Cardiac fibroblast (primary cell): ENCODE results near the gene DPP6.

Experiments used
- DNase-seq, 2 donors: peaks; one replicate each; pipeline versions ENCODE4 v3.0.0 to v3.0.0-alpha.2; 2010; ENCODE audit warnings: low read depth in 2 of 2
- H3K4me3 ChIP-seq, 2 donors: replicated peaks in 1 of 2; 1 replicate in 1 of 2; 2 replicates in 1 of 2; pipeline ENCODE4 v1.5.1; 2011; ENCODE audit warnings: low read depth in 2 of 2, low read length in 2 of 2, mild to moderate bottlenecking in 2 of 2, moderate library complexity in 1 of 2
- TF ChIP-seq, protein P1 (sequence below): IDR thresholded peaks from one replicate; pipeline ENCODE4 v1.5.1; 2011; ENCODE audit warnings: low read depth, mild to moderate bottlenecking, low read length, inconsistent platforms

DPP6 gene

GRCh38 chr7:154872811-154873499 is 820.8 kb downstream of the DPP6 start:
- TF ChIP-seq, protein P1, sequence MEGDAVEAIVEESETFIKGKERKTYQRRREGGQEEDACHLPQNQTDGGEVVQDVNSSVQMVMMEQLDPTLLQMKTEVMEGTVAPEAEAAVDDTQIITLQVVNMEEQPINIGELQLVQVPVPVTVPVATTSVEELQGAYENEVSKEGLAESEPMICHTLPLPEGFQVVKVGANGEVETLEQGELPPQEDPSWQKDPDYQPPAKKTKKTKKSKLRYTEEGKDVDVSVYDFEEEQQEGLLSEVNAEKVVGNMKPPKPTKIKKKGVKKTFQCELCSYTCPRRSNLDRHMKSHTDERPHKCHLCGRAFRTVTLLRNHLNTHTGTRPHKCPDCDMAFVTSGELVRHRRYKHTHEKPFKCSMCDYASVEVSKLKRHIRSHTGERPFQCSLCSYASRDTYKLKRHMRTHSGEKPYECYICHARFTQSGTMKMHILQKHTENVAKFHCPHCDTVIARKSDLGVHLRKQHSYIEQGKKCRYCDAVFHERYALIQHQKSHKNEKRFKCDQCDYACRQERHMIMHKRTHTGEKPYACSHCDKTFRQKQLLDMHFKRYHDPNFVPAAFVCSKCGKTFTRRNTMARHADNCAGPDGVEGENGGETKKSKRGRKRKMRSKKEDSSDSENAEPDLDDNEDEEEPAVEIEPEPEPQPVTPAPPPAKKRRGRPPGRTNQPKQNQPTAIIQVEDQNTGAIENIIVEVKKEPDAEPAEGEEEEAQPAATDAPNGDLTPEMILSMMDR, result no peak
- no peak for DNase-seq
- no peak overlapping the region for H3K4me3 ChIP-seq

DNA sequence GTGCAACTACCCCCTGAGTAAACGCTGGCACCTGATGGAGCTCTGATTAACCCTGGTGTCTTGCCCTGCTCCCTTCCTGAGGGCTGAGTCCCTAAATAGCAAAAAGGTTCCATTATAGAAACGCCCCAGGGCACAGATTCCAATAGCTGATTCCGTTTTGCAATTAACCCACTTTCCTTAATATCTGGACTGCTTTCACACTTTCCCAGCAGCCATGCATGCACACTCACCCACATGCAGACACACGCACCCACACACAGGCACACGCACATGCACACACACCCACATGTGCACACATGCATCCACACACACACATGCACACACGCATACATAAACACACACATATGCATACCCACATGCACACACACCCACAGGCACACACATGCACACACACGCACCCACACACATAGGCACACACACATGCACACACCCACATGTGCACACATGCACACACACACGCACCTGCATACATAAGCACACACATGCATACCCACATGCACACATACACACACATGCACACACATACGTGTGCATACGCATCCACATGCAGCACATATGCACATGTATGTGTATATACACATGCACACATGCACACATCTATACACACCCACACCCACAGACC is 821.4 kb downstream of the DPP6 start:
- no peak overlapping the region for H3K4me3 ChIP-seq
- TF ChIP-seq, protein P1, result no peak
- DNase-seq, result no peak

DNA sequence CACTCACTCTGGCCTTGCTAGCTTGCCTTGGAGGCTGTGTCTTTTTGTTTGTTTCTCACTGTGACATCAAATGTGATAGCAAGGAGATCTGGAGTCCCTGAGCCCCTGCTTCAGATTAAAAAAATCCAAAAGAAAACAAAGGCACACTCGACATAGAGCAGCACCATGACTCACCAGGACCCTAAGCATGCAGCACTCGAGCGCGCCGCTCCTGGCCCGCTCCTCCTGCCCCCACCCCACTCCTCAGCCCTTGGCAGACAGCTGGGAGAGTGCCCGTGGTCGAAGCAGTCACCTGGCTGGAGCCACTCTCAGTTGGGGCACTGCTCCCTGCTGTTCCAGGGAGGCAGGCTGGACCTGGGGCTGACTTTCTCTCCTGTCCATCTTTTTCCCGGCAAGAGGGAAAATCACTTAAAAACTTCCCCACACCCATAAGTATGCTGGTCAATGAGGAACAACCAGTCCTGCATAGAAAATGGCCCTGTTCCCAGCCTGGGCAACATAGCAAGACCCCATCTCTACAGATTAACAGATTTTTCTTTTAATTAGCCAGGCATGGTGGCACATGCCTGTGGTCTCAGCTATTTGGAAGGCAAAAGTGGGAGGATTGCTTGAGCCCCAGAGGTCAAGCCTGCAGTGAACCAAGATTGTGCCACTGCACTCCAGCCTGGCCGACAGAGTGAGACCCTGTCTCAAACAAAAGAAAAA is 822.4 kb downstream of the DPP6 start:
- TF ChIP-seq, protein P1, result no peak
- no peak overlapping the region for H3K4me3 ChIP-seq
- no peak for DNase-seq

- no peak for DNase-seq
- no peak overlapping the region for H3K4me3 ChIP-seq
- TF ChIP-seq, protein P1, result no peak
Measured at GRCh38 chr7:154875297-154875696, 823.1 kb downstream of the DPP6 start.

- TF ChIP-seq, protein P1, result no peak
- no peak for DNase-seq
- no peak overlapping the region for H3K4me3 ChIP-seq
Measured at GRCh38 chr7:154876516-154876915, 824.3 kb downstream of the DPP6 start.

GRCh38 chr7:154877031-154877430 is 824.8 kb downstream of the DPP6 start:
- H3K4me3 ChIP-seq, result no peak overlapping the region
- TF ChIP-seq, protein P1, result no peak
- DNase-seq, result no peak
